Measurements from ENCODE around the gene LRRC8C.
"Not testable (repeated sequence)": the region's sequence is repeated elsewhere in the genome, so short reads cannot be mapped to it uniquely, and the experiment has no call there.

Gene LRRC8C

GRCh38 chr1:89607586-89608318 is 25.2 kb upstream of the LRRC8C start:
- no peak for DNase-seq (ENCODE audit: low spot score)

GRCh38 chr1:89608319-89608983 is 24.5 kb upstream of the LRRC8C start:
- DNase-seq (ENCODE audit: low spot score): no peak

- no peak for DNase-seq (ENCODE audit: low spot score)
Observed at GRCh38 chr1:89608984-89609725, 23.8 kb upstream of the LRRC8C start.

GRCh38 chr1:89609781-89610456 is 23.0 kb upstream of the LRRC8C start:
- no peak for DNase-seq (ENCODE audit: low spot score)

GRCh38 chr1:89610457-89611011 is 22.4 kb upstream of the LRRC8C start:
- no peak for DNase-seq (ENCODE audit: low spot score)

- DNase-seq (ENCODE audit: low spot score): no peak
Observed at GRCh38 chr1:89611721-89612120, 21.2 kb upstream of the LRRC8C start.

GRCh38 chr1:89613928-89614327 is 19.0 kb upstream of the LRRC8C start:
- no peak for DNase-seq (ENCODE audit: low spot score)

- DNase-seq (ENCODE audit: low spot score): peak; percentile 45
Observed at GRCh38 chr1:89615676-89616598, 17.0 kb upstream of the LRRC8C start.

GRCh38 chr1:89616844-89617627 is 15.9 kb upstream of the LRRC8C start:
- DNase-seq (ENCODE audit: low spot score): no peak

- DNase-seq (ENCODE audit: low spot score): no peak
Observed at GRCh38 chr1:89620664-89621063, 12.3 kb upstream of the LRRC8C start.

GRCh38 chr1:89622895-89623294 is 10.0 kb upstream of the LRRC8C start:
- no peak for DNase-seq (ENCODE audit: low spot score)

GRCh38 chr1:89624314-89624713 is 8.6 kb upstream of the LRRC8C start:
- no peak for DNase-seq (ENCODE audit: low spot score)

- no peak for DNase-seq (ENCODE audit: low spot score)
Observed at GRCh38 chr1:89624715-89625323, 8.1 kb upstream of the LRRC8C start.

GRCh38 chr1:89627596-89627962 is 5.3 kb upstream of the LRRC8C start:
- DNase-seq (ENCODE audit: low spot score): no peak

GRCh38 chr1:89629146-89629545 is 3.8 kb upstream of the LRRC8C start:
- DNase-seq (ENCODE audit: low spot score): no peak

- DNase-seq (ENCODE audit: low spot score): not testable (repeated sequence)
Observed at GRCh38 chr1:89629600-89629999, 3.3 kb upstream of the LRRC8C start.

GRCh38 chr1:89630048-89630447 is 2.9 kb upstream of the LRRC8C start:
- no peak for DNase-seq (ENCODE audit: low spot score)

GRCh38 chr1:89631816-89632656 is 884 bp upstream of the LRRC8C start:
- DNase-seq (ENCODE audit: low spot score): no peak

GRCh38 chr1:89633248-89633799 is 404 bp downstream of the LRRC8C start:
- DNase-seq (ENCODE audit: low spot score): peak; percentile 69

All from germinal center (tissue), 1 donor.